IPS DF 6.9 (cell line): ENCODE results near the gene IFI44.

Source experiments
- DNase-seq: peaks from one replicate; pipeline ENCODE4 v3.0.0-alpha.2; 2013; ENCODE audit warnings: low read depth, low spot score
- H3K27ac ChIP-seq: one replicate; pipeline ENCODE4 v1.5.1; 2013; ENCODE audit warnings: low read length, control low read depth
- H3K27me3 ChIP-seq: 2 replicates; pipeline ENCODE4 v1.6.1; 2013; ENCODE audit warnings: mild to moderate bottlenecking, low read length; ENCODE audit not compliant: control insufficient read depth, insufficient read depth
- H3K36me3 ChIP-seq: 2 replicates; pipeline ENCODE4 v1.6.1; 2013; ENCODE audit warnings: low read length; ENCODE audit not compliant: control insufficient read depth, insufficient read depth
- H3K4me1 ChIP-seq: 2 replicates; pipeline ENCODE4 v1.6.1; 2013; ENCODE audit warnings: low read length; ENCODE audit not compliant: control insufficient read depth, insufficient read depth
- H3K4me3 ChIP-seq: 2 replicates; pipeline ENCODE4 v1.5.1; 2013; ENCODE audit warnings: mild to moderate bottlenecking, low read length
- H3K9me3 ChIP-seq: 2 replicates; pipeline ENCODE4 v1.6.1; 2013; ENCODE audit warnings: low read length, inconsistent platforms; ENCODE audit not compliant: control insufficient read depth, insufficient read depth
- WGBS: extraction: QIAGEN DNeasy Blood & Tissue Kit; methylation state at CpG from one replicate; pipeline ENCODE4 v1.1.7; 2013; ENCODE audit warnings: mixed read lengths, missing lambda C conversion rate; ENCODE audit not compliant: insufficient read length, insufficient coverage; 5-methylcytosine and 5-hydroxymethylcytosine counted together

Gene IFI44

DNA sequence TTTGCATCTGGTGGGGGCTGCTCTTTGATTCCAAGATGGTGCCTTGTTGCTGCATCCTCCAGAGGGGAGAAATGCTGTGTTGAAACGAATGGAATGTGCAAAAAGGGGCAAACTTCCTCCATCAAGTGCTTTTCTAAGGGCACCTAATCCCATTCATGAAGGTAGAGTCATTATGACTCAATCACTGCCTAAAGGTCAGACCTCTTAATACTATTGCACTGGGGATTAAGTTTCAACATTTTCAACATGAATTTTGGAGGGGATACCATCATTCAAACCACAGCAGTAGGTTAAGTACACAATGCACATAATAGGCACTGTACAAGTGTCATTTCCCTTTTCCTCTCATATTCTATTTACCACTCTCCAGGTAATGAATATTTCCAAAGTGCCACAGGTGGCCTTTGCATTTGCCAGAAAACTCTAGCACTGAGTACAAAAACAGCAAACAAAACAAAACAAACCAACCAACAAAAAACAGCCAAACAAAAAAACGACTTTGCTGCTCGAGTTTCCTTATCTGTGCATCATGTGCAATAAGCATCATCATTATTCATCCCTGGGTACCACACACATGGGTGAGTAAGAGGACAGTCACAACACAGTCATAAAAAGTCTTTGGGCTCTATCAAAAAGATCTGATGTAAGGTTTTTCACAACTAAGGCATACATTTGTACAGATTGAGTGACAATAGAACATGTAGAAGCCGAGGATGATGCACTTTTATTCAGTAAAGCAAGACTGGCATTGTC, 42.5 kb downstream of the IFI44 start:
- Histone ChIP-seq H3K4me3 (no peak overlapping the region), H3K4me1 (no peaks in the 10 kb centered on the region), H3K9me3 (no peaks in the 10 kb centered on the region), H3K27ac (no peak overlapping the region), H3K27me3 (no peaks in the 10 kb centered on the region; the same call in 1 of the 2 replicates), H3K36me3 (no peaks in the 10 kb centered on the region)
- DNase-seq = no peak
- no CpG with 5 or more reads among the region's 4 CpGs for WGBS

DNA sequence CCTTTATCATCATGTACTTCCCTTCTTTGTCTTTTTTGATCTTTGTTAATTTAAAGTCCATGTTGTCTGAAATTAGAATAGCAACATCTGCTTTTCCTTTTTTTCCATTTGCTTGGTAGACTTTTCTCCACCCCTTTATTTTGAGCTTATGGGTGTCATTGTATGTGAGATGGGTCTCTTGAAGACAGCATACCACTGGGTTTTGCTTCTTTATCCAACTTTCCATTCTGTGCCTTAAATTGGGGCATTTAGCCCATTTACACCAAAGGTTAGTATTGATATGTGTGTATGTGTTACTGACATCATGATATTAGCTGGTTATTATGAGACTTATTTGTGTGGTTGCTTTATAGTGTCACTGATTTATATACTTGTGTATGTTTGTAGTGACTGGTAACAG, 50.2 kb downstream of the IFI44 start:
- H3K4me3 ChIP-seq = no peak overlapping the region
- no peaks in the 10 kb centered on the region for H3K36me3 ChIP-seq
- no peaks in the 10 kb centered on the region for H3K4me1 ChIP-seq
- H3K27ac ChIP-seq = no peak overlapping the region
- no peak for DNase-seq
- no peaks in the 10 kb centered on the region for H3K9me3 ChIP-seq
- no peaks in the 10 kb centered on the region for H3K27me3 ChIP-seq

DNA sequence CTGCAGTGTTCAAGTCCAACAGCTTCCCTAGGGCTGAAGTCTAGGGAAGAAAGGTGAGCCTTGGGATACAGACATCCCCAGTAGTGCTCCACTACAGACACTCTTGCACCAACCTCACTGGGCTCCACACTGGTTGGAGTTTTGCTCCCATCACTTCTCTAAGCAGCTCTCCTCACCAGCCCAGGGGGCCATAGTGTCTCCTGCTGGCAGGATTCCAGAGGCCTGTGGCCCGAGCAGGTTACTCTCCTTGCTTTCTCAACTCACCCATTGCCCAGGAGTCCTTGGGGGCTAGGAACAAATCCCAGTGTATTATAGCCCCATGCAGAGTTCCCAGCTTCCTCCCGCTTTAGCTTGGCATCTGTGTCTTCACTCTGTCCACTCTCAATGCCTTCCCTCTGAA, 52.8 kb downstream of the IFI44 start:
- H3K4me3 ChIP-seq = no peak overlapping the region
- H3K9me3 ChIP-seq = no peaks in the 10 kb centered on the region
- no peak overlapping the region for H3K27ac ChIP-seq
- no CpG with 5 or more reads among the region's 2 CpGs for WGBS
- no peaks in the 10 kb centered on the region for H3K36me3 ChIP-seq
- no peak for DNase-seq
- H3K4me1 ChIP-seq = no peaks in the 10 kb centered on the region
- H3K27me3 ChIP-seq = no peaks in the 10 kb centered on the region

GRCh38 chr1:78703806-78704205, 54.2 kb downstream of the IFI44 start:
- Histone ChIP-seq H3K9me3 (no peaks in the 10 kb centered on the region), H3K4me3 (no peak overlapping the region), H3K27me3 (no peaks in the 10 kb centered on the region), H3K36me3 (no peaks in the 10 kb centered on the region), H3K27ac (no peak overlapping the region), H3K4me1 (no peaks in the 10 kb centered on the region)
- WGBS = no CpG with 5 or more reads among the region's 4 CpGs
- DNase-seq = no peak

- Histone ChIP-seq H3K36me3 (no peaks in the 10 kb centered on the region), H3K27me3 (no peaks in the 10 kb centered on the region), H3K9me3 (no peaks in the 10 kb centered on the region), H3K4me1 (no peaks in the 10 kb centered on the region), H3K27ac (no peak overlapping the region), H3K4me3 (no peak overlapping the region)
- WGBS = no CpG with 5 or more reads among the region's 3 CpGs
- no peak for DNase-seq
Measured at GRCh38 chr1:78712467-78713051, 62.9 kb downstream of the IFI44 start.

DNA sequence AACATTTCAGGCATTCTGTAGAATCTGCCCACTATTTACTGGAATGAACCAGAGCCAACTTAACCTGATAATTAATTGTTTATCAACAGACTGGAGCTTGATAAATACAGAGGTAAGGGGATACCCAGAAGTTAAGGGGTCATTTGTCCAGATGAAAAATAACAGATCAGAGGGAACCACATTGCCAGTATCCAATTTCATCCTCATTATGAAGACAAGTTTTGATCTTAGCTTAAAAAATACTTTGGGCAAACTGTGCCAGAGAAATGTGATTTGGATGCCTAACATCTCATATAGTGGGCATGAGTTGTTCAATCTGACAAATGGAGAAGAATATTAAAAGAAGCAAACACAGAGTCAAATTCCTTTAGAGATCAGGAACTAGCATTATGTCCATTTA, 63.7 kb downstream of the IFI44 start:
- Histone ChIP-seq H3K9me3 (no peaks in the 10 kb centered on the region), H3K27ac (no peak overlapping the region), H3K36me3 (no peaks in the 10 kb centered on the region), H3K4me1 (no peaks in the 10 kb centered on the region), H3K4me3 (no peak overlapping the region), H3K27me3 (no peaks in the 10 kb centered on the region)
- DNase-seq = no peak
